HCT116 (cell line): ENCODE results near the gene CFAP107. TPM values are rescaled to one million over a fixed set of nuclear protein-coding genes. Genes with fewer than 3 reads are reported as not detected.

ENCODE experiments used
- ATAC-seq: fragments of 200-7000 bp; cut with Tn5 transposase; 2 replicates; pipeline ENCODE4 v1.9.1; 2020; ENCODE audit warnings: mild to moderate bottlenecking, moderate library complexity
- BruUV-seq: library from RNA; stranded (reverse); fragments of 400-500 nt; replicated peaks from 2 replicates; lab custom pipeline; 2021; lab: Mats Ljungman, UMichigan
- CTCF ChIA-PET: fragments of 300-600 bp; sonication (Branson Sonifier 250); formaldehyde crosslinking; loops from one replicate; lab custom pipeline; 2021; ENCODE audit warnings: antibody characterized with exemption; lab: Charles Lee
- POLR2A ChIA-PET: fragments of 300-600, 350-600 bp; sonication (Branson Sonifier 250); formaldehyde crosslinking; loops from one replicate; lab custom pipeline; 2021; ENCODE audit warnings: antibody characterized with exemption; lab: Charles Lee
- RAD21 ChIA-PET, 2 experiments: fragments of 300-600 bp; sonication (Branson Sonifier 250); formaldehyde crosslinking; loops; one replicate each; lab custom pipeline; 2023; ENCODE audit warnings: low total read pairs in 2 of 2; ENCODE audit not compliant: uncharacterized antibody in 2 of 2, unreplicated experiment in 2 of 2, low non-redundant PET in 1 of 2; lab: Charles Lee
- DNase-seq: peaks from one replicate; pipeline ENCODE4 v3.0.0-alpha.2; 2010; ENCODE audit warnings: low read depth, low spot score
- H2AFZ ChIP-seq: fragments of 200-600 bp; shearing (Covaris generic), sonication (generic); 2 replicates; pipeline ENCODE4 v1.6.1; 2017; ENCODE audit warnings: low read depth, mixed run types, mixed read lengths, antibody characterized with exemption, low read length; ENCODE audit not compliant: poor library complexity, severe bottlenecking
- H3K27ac ChIP-seq: 2 replicates; pipeline ENCODE4 v1.5.1; 2012; ENCODE audit warnings: low read depth, low read length
- H3K27me3 ChIP-seq: fragments of 200-600 bp; sonication (generic); 2 replicates; pipeline ENCODE4 v1.6.1; 2016; ENCODE audit warnings: mixed run types, low read length, mixed read lengths; ENCODE audit not compliant: insufficient read depth
- H3K36me3 ChIP-seq, 2 experiments: fragments of 200-500 bp in 1 of 2; fragments of 200-600 bp in 1 of 2; sonication (Bioruptor generic) in 1 of 2; sonication (generic) in 1 of 2; 2 replicates each; pipeline versions ENCODE4 v1.5.1 to v1.6.1; 2014 to 2016; ENCODE audit warnings: low read length in 2 of 2, inconsistent platforms in 1 of 2, mixed read lengths in 1 of 2, mixed run types in 1 of 2; ENCODE audit not compliant: insufficient read depth in 2 of 2, control insufficient read depth in 1 of 2
- H3K4me1 ChIP-seq, 2 experiments: fragments of 200-600 bp in 1 of 2; sonication (generic) in 1 of 2; 2 replicates each; pipeline versions ENCODE4 v1.5.1 to v1.6.1; 2012 to 2017; ENCODE audit warnings: low read length in 2 of 2, inconsistent platforms in 1 of 2, mild to moderate bottlenecking in 1 of 2, mixed read lengths in 1 of 2, mixed run types in 1 of 2, moderate library complexity in 1 of 2; ENCODE audit not compliant: insufficient read depth in 2 of 2, control insufficient read depth in 1 of 2
- H3K4me2 ChIP-seq: fragments of 200-600 bp; sonication (generic); 2 replicates; pipeline ENCODE4 v1.6.1; 2017; ENCODE audit warnings: mixed run types, low read length, mixed read lengths
- H3K4me3 ChIP-seq, 2 experiments: fragments of 200-600 bp in 1 of 2; sonication (generic) in 1 of 2; replicated peaks in 1 of 2; 2 replicates each; pipeline ENCODE4 v1.5.1; 2011 to 2016; ENCODE audit warnings: low read length in 2 of 2, control low read depth in 1 of 2, low read depth in 1 of 2, mild to moderate bottlenecking in 1 of 2, mixed read lengths in 1 of 2, mixed run types in 1 of 2
- H3K79me2 ChIP-seq: fragments of 200-600 bp; sonication (generic); 2 replicates; pipeline ENCODE4 v1.6.1; 2017; ENCODE audit warnings: mild to moderate bottlenecking, mixed run types, low read length, moderate library complexity, mixed read lengths; ENCODE audit not compliant: insufficient read depth
- H3K9ac ChIP-seq: fragments of 200-600 bp; sonication (generic); 2 replicates; pipeline ENCODE4 v1.6.1; 2016; ENCODE audit warnings: low read length, mixed read lengths
- H3K9me2 ChIP-seq: fragments of 200-600 bp; sonication (generic), shearing (Covaris generic); 2 replicates; pipeline ENCODE4 v1.6.1; 2017; ENCODE audit warnings: mixed run types, mild to moderate bottlenecking, moderate library complexity; ENCODE audit not compliant: insufficient read depth
- H3K9me3 ChIP-seq, 2 experiments: fragments of 200-500 bp in 1 of 2; fragments of 200-600 bp in 1 of 2; sonication (Bioruptor generic) in 1 of 2; sonication (generic) in 1 of 2; 2 replicates each; pipeline ENCODE4 v1.6.1; 2014 to 2017; ENCODE audit warnings: low read length in 2 of 2, mixed read lengths in 2 of 2, inconsistent platforms in 1 of 2, low read depth in 1 of 2, mild to moderate bottlenecking in 1 of 2, mixed run types in 1 of 2, moderate library complexity in 1 of 2; ENCODE audit not compliant: control insufficient read depth in 1 of 2, insufficient read depth in 1 of 2
- H4K20me1 ChIP-seq: fragments of 200-600 bp; sonication (generic), shearing (Covaris generic); 2 replicates; pipeline ENCODE4 v1.6.1; 2017; ENCODE audit warnings: mixed run types, mild to moderate bottlenecking, moderate library complexity; ENCODE audit not compliant: insufficient read depth
- CBX3 ChIP-seq: IDR thresholded peaks from 2 replicates; pipeline ENCODE4 v1.6.1; 2012; ENCODE audit warnings: low read depth
- ELF1 ChIP-seq: IDR thresholded peaks from 2 replicates; pipeline ENCODE4 v1.6.1; 2012; ENCODE audit warnings: low read depth, borderline replicate concordance
- EZH2 ChIP-seq: fragments of 200-600 bp; sonication (generic); IDR thresholded peaks from 2 replicates; pipeline ENCODE4 v1.6.1; 2017; ENCODE audit warnings: antibody characterized with exemption, mixed run types
- EZH2phosphoT487 ChIP-seq: fragments of 200-600 bp; IDR thresholded peaks from 2 replicates; pipeline ENCODE4 v1.6.1; 2018; ENCODE audit warnings: antibody characterized with exemption, borderline replicate concordance
- FOSL1 ChIP-seq: IDR thresholded peaks from 2 replicates; pipeline ENCODE4 v1.6.1; 2012; ENCODE audit warnings: low read depth
- POLR2A ChIP-seq: IDR thresholded peaks from 2 replicates; pipeline ENCODE4 v1.7.0; 2011; ENCODE audit warnings: borderline replicate concordance; ENCODE audit not compliant: insufficient read depth, insufficient read length; ENCODE audit errors: extremely low read depth
- RAD21 ChIP-seq: IDR thresholded peaks from 2 replicates; pipeline ENCODE4 v1.6.1; 2012; ENCODE audit warnings: low read depth, mild to moderate bottlenecking
- SIN3A ChIP-seq: IDR thresholded peaks from 2 replicates; pipeline ENCODE4 v1.6.1; 2012; ENCODE audit warnings: low read depth
- SRF ChIP-seq: IDR thresholded peaks from 2 replicates; pipeline ENCODE4 v1.6.1; 2012; ENCODE audit warnings: low read depth
- TCF7L2 ChIP-seq: IDR thresholded peaks from 2 replicates; pipeline ENCODE4 v1.7.0; 2011; ENCODE audit warnings: borderline replicate concordance, inconsistent platforms; ENCODE audit not compliant: insufficient read depth, insufficient read length; ENCODE audit errors: extremely low read depth
- YY1 ChIP-seq: IDR thresholded peaks from 2 replicates; pipeline ENCODE4 v1.6.1; 2011; ENCODE audit warnings: low read length, low read depth, moderate library complexity, mild to moderate bottlenecking; ENCODE audit not compliant: insufficient replicate concordance; ENCODE audit errors: extremely low read depth
- ZNF274 ChIP-seq: fragments of 200-500 bp; sonication (Bioruptor generic); IDR thresholded peaks from 2 replicates; pipeline ENCODE4 v1.6.1; 2014; ENCODE audit warnings: mild to moderate bottlenecking, low read depth, low read length, inconsistent platforms
- intact Hi-C: fragments of 100-400 bp; cut with micrococcal nuclease; formaldehyde crosslinking; loops from 2 replicates; pipeline ENCODE4 v1.10.0; 2022
- total RNA-seq: library from RNA; stranded (reverse); gene quantifications from one replicate; pipeline ENCODE4 v1.2.1, GENCODE V29; 2021; ENCODE audit not compliant: unreplicated experiment
- TF ChIP-seq, protein P1 (sequence below): IDR thresholded peaks from 2 replicates; pipeline ENCODE4 v1.6.1; 2012; ENCODE audit warnings: low read depth
- TF ChIP-seq, protein P2 (sequence below): IDR thresholded peaks from 2 replicates; pipeline ENCODE4 v1.6.1; 2012
- TF ChIP-seq, protein P3 (sequence below): IDR thresholded peaks from 2 replicates; pipeline ENCODE4 v1.6.1; 2012

CFAP107 gene
- total RNA-seq, 1 experiment from 2014 or later, result not detected

DNA sequence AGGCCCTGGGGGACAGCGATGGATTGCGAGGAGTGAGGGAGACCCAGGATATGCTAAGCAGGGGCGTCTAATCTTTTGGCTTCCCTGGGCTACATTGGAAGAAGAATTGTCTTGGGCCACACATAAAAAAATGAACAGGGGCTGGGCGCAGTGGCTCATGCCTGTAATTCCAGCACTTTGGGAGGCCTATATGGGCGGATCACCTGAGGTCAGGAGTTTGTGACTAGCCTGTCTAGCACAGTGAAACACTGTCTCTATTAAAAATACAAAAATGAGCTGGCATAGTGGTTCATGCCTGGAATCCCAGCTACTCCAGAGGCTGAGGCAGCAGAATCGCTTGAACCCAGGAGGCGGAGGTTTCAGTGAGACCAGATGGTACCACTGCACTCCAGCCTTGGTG lies 16.8 kb downstream of the CFAP107 start:
- no peak overlapping the region for H3K4me2 ChIP-seq
- no peak overlapping the region for H3K27ac ChIP-seq
- H2AFZ ChIP-seq, result no peak overlapping the region
- RAD21 ChIA-PET, result no interaction called here
- TF ChIP-seq ZNF274 (no peak), ELF1 (no peak), TCF7L2 (no peak), CBX3 (no peak), EZH2 (no peak), EZH2phosphoT487 (no peak), FOSL1 (no peak), RAD21 (no peak), POLR2A (no peak), SIN3A (no peak), YY1 (no peak), SRF (no peak)
- TF ChIP-seq, protein P1, sequence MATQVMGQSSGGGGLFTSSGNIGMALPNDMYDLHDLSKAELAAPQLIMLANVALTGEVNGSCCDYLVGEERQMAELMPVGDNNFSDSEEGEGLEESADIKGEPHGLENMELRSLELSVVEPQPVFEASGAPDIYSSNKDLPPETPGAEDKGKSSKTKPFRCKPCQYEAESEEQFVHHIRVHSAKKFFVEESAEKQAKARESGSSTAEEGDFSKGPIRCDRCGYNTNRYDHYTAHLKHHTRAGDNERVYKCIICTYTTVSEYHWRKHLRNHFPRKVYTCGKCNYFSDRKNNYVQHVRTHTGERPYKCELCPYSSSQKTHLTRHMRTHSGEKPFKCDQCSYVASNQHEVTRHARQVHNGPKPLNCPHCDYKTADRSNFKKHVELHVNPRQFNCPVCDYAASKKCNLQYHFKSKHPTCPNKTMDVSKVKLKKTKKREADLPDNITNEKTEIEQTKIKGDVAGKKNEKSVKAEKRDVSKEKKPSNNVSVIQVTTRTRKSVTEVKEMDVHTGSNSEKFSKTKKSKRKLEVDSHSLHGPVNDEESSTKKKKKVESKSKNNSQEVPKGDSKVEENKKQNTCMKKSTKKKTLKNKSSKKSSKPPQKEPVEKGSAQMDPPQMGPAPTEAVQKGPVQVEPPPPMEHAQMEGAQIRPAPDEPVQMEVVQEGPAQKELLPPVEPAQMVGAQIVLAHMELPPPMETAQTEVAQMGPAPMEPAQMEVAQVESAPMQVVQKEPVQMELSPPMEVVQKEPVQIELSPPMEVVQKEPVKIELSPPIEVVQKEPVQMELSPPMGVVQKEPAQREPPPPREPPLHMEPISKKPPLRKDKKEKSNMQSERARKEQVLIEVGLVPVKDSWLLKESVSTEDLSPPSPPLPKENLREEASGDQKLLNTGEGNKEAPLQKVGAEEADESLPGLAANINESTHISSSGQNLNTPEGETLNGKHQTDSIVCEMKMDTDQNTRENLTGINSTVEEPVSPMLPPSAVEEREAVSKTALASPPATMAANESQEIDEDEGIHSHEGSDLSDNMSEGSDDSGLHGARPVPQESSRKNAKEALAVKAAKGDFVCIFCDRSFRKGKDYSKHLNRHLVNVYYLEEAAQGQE, result no peak
- TF ChIP-seq, protein P2, sequence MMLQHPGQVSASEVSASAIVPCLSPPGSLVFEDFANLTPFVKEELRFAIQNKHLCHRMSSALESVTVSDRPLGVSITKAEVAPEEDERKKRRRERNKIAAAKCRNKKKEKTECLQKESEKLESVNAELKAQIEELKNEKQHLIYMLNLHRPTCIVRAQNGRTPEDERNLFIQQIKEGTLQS, result no peak
- TF ChIP-seq, protein P3, sequence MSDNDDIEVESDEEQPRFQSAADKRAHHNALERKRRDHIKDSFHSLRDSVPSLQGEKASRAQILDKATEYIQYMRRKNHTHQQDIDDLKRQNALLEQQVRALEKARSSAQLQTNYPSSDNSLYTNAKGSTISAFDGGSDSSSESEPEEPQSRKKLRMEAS, result no peak
- no peaks in the 10 kb centered on the region for H3K36me3 ChIP-seq
- BruUV-seq, result no TSS peak
- no peaks in the 10 kb centered on the region for H3K9me3 ChIP-seq
- H3K9me2 ChIP-seq, result no peaks in the 10 kb centered on the region
- H3K79me2 ChIP-seq, result no peaks in the 10 kb centered on the region
- ATAC-seq, result no peak
- POLR2A ChIA-PET, result no interaction called here
- H3K9ac ChIP-seq, result no peak overlapping the region
- DNase-seq, result no peak
- intact Hi-C loops, result no loop called here
- no peaks in the 10 kb centered on the region for H3K4me1 ChIP-seq
- CTCF ChIA-PET, result no interaction called here
- no peak overlapping the region for H3K4me3 ChIP-seq
- no peaks in the 10 kb centered on the region for H4K20me1 ChIP-seq
- peaks cover 9% of the 10 kb centered on the region; the same call in 1 of the 2 replicates for H3K27me3 ChIP-seq
